DMS79 treated with DMSO at 0.1 percent for 48 hours (cell line): Measurements from ENCODE around the gene PARVG.

Experiments used
- DNase-seq: peaks from one replicate; lab custom pipeline; 2025; lab: John Stamatoyannopoulos, UW

Gene PARVG

DNA sequence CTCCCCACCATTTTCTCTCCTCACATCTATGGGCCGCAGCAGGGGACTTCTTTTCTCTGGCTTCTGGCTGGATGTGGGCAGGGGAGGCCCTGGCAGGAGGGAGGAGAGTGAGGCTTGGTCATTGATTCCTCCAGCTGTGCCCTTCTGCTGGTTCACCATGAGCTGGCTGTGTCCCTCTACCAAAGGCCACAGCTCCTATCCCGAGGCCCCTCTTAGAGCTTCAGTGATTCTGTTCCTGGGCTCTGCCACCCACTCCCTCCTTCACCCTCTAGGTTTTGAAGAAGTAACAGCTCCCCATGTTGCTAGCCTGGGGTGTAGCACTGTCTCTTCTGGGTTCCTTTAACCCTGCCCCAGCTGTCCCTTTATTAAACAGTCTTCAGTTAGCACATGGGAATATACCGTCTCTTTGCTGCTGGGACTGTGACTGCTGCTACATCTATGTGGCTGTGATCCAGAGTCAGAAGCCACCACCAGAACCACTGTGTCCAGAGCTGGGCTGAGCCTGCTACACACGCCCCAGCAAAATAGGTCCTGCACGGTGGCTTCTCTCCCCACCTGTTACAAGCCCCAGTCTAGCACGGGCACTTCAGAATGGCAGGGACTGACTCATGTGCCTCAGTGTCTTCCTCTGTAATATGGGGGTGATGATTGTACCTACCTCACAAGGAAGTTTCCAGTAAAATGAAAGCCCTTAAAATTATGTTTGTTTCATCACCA lies 578 bp upstream of the PARVG start:
- no peak for DNase-seq

DNA sequence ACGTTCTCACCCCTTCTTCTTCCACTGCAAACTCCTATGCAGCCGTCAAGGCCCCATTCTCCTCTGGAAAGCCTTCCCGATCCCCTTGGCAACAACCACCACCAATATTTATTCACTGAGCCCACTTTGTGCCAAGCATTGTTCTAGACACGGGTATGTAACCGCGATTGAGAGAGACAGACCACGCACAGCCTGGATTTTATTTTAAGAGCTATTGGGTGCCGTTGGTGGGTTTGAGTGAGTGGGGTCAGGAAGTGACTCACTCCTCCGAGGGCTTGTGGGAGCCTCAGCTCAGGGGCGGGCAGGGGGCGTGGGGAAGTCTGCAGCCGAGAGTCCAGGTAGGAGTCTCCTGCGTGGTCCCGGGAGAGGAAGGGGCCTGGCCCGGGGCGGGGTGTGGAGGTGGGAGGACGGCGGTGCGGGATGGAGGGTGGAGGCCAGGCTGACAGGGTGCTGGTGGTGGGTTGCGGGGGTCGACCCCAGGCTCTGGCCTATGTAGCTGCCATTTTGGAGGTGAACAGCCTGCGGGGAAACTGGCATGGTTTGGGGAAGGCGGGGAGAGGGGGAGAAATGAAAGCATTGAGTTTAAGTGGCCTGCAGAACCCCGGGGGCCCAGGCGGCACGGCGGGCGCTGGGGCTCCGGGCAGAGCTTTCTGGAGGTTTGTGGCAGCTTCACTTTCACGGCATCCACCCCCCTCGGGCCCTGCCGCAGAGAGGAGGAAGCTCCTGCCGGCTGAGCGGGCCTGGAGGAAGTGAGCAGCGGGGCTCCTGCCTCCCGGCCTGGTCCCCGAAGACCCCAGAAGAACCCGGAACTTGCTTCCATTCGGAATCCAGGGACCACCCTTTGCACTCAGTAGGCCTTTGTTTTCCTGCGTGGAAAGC lies 547 bp downstream of the PARVG start:
- no peak for DNase-seq

DNA sequence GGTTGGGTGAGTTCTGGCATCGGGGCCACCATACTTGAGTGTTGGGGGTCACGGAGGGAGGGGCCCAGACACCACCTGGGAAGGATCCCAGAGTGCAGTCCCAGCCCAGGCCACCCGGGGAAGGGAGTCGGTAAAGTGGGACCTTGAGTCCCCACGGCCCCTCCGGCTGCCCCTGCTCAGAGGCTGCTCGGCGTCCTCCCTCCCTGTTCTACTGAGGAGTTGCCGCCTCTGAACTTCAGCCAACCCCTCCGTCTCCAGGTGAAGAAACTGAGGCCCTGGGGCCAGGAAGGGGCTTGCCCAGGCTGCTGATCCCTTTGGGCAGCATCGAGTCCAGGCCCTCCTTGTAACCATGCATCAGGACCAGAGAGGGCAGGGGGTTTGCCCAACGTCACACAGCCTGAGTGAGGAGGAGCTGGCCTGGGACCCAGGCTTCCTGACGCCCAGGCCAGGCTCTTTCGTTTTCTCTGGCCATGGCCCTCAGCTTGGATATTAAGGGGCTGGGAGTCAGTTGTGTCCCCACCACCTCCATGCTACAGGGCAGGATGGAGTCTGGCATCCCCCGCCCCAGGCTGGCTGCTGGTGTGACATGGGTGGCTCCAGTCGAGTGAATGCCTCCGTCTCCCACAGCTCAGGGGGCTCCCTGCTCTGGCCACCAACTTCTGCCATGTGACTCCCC lies 1.3 kb downstream of the PARVG start:
- no peak for DNase-seq

DNA sequence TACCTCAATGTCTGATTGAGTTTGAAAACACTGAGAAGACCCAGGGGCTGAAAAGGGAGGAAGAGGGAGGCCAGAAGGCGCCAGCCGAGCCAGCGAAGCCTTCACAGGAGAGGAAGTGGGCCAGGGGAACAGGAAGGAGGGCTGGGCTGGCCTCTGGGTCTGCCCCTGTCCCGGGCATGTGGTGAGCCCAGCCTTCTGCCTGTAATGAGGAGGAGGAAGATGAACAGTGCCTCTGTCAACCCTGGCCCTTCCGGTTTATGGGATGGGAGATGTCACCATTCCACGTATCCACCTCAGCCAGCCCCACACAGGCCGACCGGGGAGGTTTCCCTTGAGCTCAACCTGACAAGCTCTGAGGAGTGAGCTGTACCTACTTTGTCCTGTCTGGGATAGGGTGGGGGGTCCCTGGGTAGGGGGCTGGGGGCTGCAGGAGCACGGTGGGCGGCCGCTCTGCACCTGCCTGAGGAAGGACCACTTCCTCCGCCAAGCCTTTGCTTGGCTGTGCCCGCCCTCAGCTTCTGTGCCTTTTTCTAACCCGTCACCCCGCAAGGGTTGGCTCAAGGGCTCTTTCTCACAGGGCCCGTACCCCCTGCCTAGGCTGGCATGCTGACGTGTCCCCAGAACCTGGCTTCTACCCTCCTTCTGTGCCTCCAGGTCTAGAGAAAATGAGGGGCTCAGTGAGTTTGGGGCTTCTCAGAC lies 2.0 kb downstream of the PARVG start:
- DNase-seq = no peak

DNA sequence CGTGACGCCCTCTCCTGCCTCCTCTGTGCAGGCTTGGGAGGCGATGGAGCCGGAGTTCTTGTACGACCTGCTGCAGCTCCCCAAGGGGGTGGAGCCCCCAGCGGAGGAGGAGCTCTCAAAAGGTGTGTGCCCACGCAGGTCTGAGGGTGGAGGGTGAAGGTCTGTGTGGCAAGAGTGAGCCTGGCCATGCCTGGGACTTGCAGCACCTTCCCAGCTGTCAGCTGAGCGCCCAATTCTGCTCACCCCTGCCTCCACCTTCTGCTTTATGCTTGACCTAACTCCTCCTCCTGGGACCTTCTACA lies 2.5 kb downstream of the PARVG start:
- DNase-seq = no peak

DNA sequence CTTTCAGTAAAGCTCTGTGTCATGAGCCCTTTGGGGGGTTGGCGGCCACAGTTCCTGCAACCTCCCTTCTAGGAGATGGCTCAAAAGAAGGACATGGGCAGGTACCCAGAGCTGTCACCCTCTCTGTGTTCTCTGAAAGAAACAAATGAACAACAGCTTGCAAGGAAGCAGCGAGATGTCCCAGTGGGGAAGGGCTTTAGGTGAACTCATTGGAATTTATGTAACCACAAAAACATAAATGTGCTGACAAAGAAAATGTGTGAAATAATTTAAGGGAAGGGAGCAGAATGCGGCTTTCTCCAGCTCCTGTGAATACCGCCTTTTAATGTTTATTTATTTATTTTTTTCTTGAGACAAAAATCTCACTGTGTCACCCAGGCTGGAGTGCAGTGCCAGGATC lies 3.3 kb downstream of the PARVG start:
- DNase-seq = no peak

DNA sequence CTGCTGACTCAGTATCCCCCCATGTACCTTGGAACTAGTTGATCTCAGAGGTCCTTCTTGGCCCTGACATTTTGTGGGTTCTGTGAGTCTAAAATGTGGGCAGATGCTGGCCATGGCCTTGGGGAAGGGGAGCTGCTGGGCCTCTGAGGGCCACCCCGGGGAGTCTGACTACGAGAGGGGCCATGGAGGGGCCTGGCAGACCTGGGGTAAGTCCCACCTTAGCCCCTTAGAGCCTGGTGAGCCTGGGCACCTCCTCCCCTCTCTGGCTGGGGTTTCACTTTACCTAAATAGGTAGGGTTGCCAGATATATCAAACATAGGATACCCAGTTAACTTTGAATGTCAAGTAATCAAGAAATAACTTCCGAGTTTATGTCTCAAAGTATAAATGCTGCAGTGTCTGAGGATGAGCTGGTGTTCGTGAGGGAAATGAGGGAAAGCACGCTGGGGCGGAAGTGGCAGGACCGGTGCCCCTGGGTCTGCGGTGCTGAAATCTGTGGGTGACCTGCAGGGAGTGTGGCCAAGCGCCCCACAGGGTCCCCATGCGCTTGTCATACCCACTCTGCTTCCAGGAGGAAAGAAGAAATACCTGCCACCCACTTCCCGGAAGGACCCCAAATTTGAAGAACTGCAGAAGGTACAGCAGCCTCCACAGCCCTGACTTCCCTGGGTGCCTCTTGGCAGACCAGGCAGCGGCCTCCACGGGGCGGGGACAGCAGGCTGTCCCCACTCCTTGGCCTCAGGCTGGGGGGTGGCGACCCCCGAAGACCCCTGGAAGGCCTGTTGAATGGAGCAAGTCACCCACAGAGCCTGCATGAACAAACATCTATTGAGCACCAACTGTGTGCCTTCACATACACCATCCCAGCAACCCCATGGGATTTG lies 4.8 kb downstream of the PARVG start:
- DNase-seq = no peak

DNA sequence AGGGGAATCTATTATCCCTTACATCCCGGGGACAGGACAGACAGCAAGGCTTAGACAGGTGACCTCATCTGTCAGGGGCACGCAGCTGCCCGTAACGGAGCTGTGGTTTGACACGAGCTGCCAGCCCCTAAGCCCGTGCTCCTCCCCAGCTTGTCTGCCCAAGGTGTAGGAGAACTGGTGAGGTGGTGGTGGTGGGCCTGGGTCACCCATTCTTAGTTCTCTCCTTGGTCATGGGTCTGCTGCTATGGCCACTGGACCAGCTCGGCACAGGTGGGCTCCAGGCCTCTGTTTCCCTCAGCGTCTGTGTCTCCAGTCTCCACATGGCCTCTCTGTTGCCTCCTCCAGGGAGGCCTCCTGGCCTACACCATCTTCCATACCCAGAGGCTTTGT lies 5.4 kb downstream of the PARVG start:
- no peak for DNase-seq

DNA sequence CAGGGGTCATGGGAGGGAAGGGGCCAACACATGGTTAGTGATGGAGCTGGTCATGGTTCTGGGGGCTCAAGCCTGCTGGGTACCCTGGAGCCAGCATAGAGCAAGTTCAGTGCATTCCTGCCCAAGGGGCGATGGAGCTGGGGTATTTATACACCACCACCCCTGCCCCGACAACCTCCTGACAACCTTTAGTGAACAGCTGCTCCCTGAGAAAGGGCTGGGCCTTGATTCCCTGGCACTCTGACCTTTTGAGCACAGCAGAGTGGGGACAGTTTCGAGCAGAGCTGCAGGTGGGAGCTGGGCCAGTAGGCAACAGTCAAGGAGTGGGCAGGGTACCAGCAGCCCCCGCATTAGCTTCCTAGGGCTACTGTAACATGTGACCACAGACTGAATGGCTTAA lies 6.0 kb downstream of the PARVG start:
- no peak for DNase-seq

DNA sequence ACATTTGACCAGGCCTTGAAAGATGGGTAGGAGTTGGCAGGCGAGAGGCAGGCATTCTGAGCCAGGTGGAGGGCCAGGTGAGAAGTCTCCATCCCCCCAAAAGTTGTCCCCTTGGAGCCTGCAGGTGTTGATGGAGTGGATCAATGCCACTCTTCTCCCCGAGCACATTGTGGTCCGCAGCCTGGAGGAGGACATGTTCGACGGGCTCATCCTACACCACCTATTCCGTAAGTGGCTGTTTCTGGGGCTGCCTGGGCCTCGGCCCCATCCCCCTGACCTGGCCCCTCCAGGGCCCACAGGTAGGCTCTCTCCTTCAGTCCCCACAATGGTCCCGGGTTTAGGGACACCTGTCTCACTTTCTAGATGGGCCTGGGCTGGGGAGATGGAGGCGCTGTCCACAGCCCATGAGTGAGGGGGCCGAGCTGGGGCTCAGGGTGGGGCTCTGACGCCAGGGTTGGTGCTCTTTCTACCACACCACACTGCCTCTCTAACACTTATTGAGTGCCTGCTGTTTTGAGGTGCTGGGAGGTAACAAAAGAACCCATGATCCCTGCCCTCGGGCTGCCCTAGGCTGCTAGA lies 7.0 kb downstream of the PARVG start:
- DNase-seq = no peak

DNA sequence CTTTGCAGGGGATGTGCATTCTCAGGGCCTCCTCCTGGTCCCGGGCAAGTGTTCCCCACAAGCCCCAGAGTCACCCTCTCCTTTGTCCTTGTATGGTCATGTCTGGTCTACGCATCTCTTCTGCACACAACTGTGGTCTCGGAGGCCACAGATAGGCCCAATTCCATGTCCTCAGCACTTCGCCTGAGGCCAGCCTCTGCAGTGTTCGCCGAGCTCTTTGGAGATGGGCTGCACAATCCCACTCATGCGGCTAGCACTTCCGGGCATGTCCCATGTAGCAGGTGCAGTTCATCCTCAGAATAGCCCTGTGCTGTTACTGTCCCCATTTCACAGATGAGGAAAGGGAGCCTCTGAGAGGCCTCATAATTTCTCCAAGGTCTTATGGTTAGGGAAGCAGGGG lies 7.6 kb downstream of the PARVG start:
- no peak for DNase-seq

DNA sequence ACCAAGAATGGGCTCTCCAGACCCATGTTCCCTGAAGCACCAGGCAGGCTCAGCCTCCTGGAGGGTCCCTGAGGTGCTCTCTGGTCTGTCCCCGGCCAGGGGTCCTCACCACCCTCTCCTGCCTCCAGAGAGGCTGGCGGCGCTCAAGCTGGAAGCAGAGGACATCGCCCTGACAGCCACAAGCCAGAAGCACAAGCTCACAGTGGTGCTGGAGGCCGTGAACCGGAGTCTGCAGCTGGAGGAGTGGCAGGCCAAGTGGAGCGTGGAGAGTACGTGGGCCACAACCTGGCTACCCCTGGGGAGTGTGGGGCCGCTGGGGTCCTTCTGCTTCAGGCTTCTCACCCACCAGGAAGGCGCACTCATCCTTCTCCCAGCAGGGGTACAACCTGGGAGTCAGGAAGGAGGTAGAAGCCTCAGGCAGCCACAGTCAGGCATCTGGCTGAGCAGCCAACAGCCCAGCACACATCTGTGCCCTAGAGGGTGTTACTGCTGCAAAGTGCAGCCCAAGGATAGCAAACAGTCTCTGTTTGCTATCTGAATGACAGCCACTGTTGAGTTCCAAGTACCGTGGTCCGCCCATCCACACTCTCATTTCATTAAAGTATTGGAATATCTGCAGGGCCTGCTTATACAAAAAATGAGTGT lies 8.4 kb downstream of the PARVG start:
- no peak for DNase-seq

DNA sequence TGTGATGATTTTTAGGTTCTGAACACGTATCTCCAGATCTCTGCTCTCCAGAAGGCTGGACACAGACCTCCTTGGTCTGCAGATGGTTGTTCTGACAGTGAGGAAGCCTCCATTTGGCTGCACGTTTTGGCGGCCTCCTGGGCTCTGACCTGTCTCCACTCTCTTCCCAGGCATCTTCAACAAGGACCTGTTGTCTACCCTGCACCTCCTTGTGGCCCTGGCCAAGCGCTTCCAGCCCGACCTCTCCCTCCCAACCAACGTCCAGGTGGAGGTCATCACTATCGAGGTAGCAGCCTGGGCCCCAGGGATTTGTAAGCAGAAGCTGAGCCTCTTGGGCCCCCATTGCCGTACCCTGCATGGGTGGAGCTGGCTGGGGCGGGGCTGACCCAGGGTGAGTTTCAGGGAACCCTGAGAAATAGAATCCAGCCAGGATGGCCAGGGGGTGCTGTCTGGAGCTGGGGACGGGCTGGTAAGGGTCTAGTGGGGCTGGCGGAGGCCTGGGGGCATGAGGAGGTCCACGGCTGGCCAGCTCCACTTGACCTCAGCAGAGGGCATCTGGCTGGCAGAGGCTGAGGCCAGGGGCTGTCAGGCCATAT lies 9.8 kb downstream of the PARVG start:
- no peak for DNase-seq

DNA sequence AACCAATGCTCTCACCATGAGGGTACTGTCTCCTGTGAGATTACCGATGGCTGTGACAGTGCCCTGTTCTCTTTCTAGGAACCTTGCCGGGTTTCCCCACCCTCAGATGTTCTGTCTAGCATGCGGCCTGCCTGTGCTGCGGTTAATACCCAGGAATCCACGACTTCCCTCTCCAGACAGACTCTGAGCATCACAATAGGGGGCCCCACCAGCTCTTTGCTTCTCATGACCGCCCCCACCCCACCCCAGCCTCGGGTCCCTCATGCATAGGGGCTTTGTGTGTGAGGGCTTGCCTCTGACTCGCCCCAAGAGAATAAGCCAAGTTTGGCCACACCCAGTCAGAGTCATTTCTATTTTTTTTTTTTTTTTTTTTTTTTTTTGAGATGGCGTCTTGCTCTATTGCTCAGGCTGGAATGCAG lies 10.3 kb downstream of the PARVG start:
- DNase-seq = no peak

DNA sequence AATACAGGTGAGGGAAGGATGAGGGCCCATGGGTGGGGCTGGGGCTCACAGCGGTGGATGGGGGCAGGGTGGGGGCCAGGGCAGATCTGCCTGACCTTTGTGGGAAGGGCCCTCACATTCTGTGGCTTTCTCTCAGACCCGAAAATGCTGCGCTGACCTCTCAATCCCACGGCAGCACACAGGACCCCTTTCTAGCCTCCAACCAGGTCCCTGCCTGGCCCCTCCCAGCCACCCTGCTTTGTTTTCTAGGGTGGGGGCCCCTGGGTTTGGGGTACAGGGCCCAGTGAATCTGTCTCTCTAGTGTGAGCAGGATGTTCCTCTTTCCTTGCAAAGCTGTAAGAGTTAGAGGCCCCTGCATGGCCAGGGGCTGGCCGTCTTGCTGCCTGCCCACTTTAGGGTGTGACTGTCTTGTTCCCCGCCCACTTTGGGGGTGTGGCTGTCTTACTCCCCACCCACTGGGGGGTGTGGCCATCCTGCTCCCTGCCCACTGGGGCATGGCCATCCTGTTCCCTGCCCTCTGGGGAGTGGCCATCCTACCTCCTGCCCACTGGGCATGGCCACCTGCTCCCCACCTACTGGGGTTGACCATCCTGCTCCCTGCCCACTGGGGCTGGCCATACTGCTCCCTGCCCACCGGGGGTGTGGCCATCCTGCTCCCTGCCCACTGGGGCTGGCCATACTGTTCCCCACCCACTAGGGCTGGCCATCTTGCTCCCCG lies 11.5 kb downstream of the PARVG start:
- DNase-seq = no peak

DNA sequence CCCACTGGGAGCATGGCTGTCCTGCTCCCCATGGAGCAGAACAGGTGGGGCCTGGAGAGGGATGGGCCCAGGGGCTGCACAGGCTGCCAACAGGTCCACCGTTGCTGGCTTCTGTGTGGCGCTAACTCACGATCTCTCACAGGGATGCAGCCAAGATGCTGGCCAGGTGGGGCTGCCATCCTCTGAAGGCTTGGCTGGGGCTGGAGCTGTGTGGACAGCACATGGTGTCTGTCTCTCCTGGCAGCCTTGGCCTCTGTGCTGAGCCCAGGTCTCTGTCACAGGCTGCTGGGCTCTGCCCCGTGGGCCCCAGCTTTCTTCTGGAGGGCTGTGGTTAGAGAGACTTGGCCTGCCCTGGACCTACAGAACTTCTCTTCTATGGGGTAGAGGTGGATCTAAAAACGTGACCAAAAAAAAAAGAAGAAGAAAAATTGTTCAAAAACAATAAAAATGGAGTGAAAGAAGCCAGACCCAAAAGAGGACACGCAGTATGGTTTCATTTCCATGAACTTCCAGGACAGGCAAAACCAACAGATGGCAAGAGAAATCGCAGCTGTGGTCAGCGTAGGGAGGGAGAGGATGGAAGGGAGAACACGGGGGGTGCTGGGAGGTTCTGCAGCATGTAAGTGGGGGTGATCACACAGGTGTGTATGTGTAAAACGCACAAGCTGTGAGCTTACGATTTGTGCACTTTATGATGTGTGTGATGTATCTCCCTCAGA lies 12.2 kb downstream of the PARVG start:
- DNase-seq = no peak

DNA sequence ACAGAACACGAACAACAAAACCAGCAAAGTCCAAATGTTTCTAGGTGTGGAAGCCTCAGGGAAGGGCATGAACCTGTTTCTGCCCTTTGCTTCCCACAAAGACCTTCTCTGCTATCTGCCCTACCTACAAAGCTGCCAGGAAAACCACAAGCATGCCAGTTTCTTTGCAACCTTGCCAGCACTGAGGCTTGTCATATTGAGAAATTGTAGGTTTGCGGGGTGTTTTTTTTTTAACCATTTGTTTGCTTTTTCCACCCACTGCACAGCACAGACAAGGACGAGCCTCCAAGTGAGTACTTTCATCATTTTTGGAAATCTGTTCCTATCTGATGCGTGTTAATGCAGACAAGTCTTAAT lies 12.8 kb downstream of the PARVG start:
- no peak for DNase-seq

DNA sequence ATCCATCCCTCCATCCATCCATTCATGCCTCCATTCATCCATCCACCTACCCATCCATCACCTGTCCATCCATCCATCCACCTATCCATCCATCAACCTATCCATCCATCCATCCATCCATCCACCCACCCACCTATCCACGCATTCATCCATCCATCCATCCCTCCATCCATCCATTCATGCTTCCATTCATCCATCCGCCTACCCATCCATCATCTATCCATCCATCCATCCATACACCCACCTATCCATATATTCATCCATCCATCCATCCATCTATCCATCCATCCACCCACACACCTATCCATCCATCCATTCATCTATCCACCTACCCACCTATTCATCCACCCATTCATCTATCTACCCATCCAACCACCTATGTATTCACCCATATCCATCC lies 13.8 kb downstream of the PARVG start:
- no peak for DNase-seq
